GM18517 (cell line): ENCODE results near the gene SEMA3B.
"Not testable (repeated sequence)": the region's sequence is repeated elsewhere in the genome, so short reads cannot be mapped to it uniquely, and the experiment has no call there.

ENCODE experiments used
- ATAC-seq: cut with Tn5 transposase; IDR thresholded peaks from one replicate; pipeline ENCODE4 v1.9.1; 2021; ENCODE audit warnings: mild to moderate bottlenecking, moderate library complexity; ENCODE audit not compliant: unreplicated experiment

Gene SEMA3B

GRCh38 chr3:50312041-50312440 is 43.1 kb downstream of the SEMA3B start:
- not testable (repeated sequence) for ATAC-seq

- no peak for ATAC-seq
Observed at GRCh38 chr3:50314342-50314741, 45.4 kb downstream of the SEMA3B start.

- no peak for ATAC-seq
Observed at GRCh38 chr3:50314816-50315215, 45.9 kb downstream of the SEMA3B start.

GRCh38 chr3:50316657-50317242 is 47.8 kb downstream of the SEMA3B start:
- no peak for ATAC-seq

GRCh38 chr3:50317300-50317699 is 48.4 kb downstream of the SEMA3B start:
- no peak for ATAC-seq

- no peak for ATAC-seq
Observed at GRCh38 chr3:50318163-50318562, 49.2 kb downstream of the SEMA3B start.

- ATAC-seq = no peak
Observed at GRCh38 chr3:50318615-50319014, 49.7 kb downstream of the SEMA3B start.

GRCh38 chr3:50319181-50319893 is 50.4 kb downstream of the SEMA3B start:
- ATAC-seq = no peak

GRCh38 chr3:50319894-50320625 is 51.1 kb downstream of the SEMA3B start:
- ATAC-seq = no peak

- ATAC-seq = peak; percentile 48
Observed at GRCh38 chr3:50320853-50321335, 51.9 kb downstream of the SEMA3B start.

GRCh38 chr3:50321336-50322114 is 52.6 kb downstream of the SEMA3B start:
- peak; percentile 65 for ATAC-seq

- ATAC-seq = no peak
Observed at GRCh38 chr3:50322115-50322385, 53.1 kb downstream of the SEMA3B start.

- ATAC-seq = no peak
Observed at GRCh38 chr3:50322386-50323091, 53.6 kb downstream of the SEMA3B start, which contains the start of gene HYAL2. Gene HYAL2 (minus strand): TSS chr3:50322745. CDS start chr3:50320489, 2,256 bp downstream.

- ATAC-seq = no peak
Observed at GRCh38 chr3:50323092-50323600, 54.2 kb downstream of the SEMA3B start.

GRCh38 chr3:50323614-50324199 is 54.8 kb downstream of the SEMA3B start:
- no peak for ATAC-seq

- no peak for ATAC-seq
Observed at GRCh38 chr3:50324351-50325112, 55.6 kb downstream of the SEMA3B start.

- no peak for ATAC-seq
Observed at GRCh38 chr3:50325113-50325480, 56.1 kb downstream of the SEMA3B start.

- no peak for ATAC-seq
Observed at GRCh38 chr3:50325497-50326181, 56.7 kb downstream of the SEMA3B start.

GRCh38 chr3:50326182-50326541 is 57.2 kb downstream of the SEMA3B start:
- ATAC-seq = no peak
